Nephron (organoid): Measurements from ENCODE around the gene CFDP1.

ENCODE experiments used
- H3K27ac Mint-ChIP-seq, 3 experiments: 2 replicates each; pipeline ENCODE4 v1.8.0; 2020; ENCODE audit warnings: mixed read lengths in 3 of 3, mild to moderate bottlenecking in 2 of 3, moderate library complexity in 1 of 3
- H3K27me3 Mint-ChIP-seq: 2 replicates; pipeline ENCODE4 v1.8.0; 2021; ENCODE audit warnings: low read depth, mild to moderate bottlenecking, moderate library complexity, mixed read lengths
- H3K36me3 Mint-ChIP-seq: 2 replicates; pipeline ENCODE4 v1.8.0; 2020; ENCODE audit warnings: low read depth, mixed read lengths
- H3K4me1 Mint-ChIP-seq: 2 replicates; pipeline ENCODE4 v1.8.0; 2020; ENCODE audit warnings: mixed read lengths
- H3K4me3 Mint-ChIP-seq, 3 experiments: 2 replicates each; pipeline ENCODE4 v1.8.0; 2020; ENCODE audit warnings: mild to moderate bottlenecking in 3 of 3, mixed read lengths in 3 of 3, moderate library complexity in 2 of 3
- H3K9me3 Mint-ChIP-seq: 2 replicates; pipeline ENCODE4 v1.8.0; 2020; ENCODE audit warnings: mixed read lengths
- TF ChIP-seq, protein P1 (sequence below), 3 experiments: fragments of 200-600 bp; sonication (generic); IDR thresholded peaks; one replicate each; pipeline ENCODE4 v1.5.0; 2021; ENCODE audit warnings: antibody characterized with exemption in 3 of 3; ENCODE audit not compliant: unreplicated experiment in 3 of 3

The CFDP1 gene

DNA sequence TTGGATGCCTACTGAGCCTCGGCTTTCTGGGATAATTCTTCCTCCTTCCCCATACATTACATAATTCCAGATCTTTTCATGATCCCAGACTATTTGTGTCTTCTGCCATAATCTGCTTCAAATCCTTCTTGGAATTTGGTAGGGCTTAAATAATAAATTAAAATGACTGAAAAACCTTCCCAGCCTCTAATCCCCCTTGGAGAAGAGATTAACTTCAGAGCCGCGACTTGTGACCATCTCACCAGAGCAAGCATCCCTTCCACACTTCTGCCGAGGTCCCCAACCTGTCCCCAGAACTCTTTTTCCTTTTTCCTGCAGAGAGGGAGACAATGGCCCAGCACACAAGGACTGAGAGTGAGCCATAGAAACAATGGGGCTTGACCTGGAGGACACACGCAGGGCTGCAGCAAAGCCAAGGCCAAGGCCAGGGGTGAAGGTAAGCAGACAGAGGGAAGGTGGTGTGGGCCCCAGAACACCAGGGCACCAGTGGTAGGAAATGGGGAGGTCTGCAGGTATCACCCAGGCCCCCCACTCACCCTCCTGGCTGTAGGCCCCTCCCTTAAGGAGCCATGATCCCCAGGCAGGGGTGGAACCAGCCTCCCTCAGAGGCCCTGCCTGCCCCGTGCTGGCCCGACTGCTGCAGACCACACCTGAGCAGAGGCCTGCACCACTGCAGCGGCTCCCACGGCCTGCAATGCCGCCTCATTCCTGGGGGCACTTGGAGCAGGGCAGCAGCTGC lies 172.3 kb downstream of the CFDP1 start:
- Mint-ChIP-seq H3K4me3 (peak overlapping the region; percentile 7 to 54 (median 45)), H3K27ac (peak overlapping the region; percentile 18 to 68 (median 34)), H3K27me3 (no peaks in the 10 kb centered on the region), H3K4me1 (peaks cover 69% of the 10 kb centered on the region), H3K36me3 (peaks cover 5% of the 10 kb centered on the region), H3K9me3 (no peaks in the 10 kb centered on the region)
- TF ChIP-seq, protein P1, sequence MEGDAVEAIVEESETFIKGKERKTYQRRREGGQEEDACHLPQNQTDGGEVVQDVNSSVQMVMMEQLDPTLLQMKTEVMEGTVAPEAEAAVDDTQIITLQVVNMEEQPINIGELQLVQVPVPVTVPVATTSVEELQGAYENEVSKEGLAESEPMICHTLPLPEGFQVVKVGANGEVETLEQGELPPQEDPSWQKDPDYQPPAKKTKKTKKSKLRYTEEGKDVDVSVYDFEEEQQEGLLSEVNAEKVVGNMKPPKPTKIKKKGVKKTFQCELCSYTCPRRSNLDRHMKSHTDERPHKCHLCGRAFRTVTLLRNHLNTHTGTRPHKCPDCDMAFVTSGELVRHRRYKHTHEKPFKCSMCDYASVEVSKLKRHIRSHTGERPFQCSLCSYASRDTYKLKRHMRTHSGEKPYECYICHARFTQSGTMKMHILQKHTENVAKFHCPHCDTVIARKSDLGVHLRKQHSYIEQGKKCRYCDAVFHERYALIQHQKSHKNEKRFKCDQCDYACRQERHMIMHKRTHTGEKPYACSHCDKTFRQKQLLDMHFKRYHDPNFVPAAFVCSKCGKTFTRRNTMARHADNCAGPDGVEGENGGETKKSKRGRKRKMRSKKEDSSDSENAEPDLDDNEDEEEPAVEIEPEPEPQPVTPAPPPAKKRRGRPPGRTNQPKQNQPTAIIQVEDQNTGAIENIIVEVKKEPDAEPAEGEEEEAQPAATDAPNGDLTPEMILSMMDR (IDR thresholded peaks at IDR 0.05; ENCODE audit: unreplicated experiment in 3 of 3) = no peak

DNA sequence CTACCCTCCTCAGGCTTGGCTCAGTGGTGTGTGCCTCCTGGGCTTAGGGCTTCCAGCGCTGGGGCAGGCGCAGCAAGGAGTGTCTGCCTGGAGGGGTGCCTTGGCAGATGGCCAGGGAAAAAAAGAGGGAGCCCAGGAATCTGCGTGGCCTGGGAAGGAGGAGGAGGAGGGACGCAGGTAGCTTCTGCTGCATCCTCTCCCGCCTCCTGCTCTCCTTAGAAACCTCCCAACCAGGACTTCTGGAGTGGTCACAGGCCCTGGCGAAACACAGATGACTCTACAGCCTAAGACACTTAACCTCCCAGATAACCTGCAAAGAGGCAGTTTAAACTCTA lies 174.5 kb downstream of the CFDP1 start:
- peak overlapping the region in 2 of 3 experiments; percentile 49 to 81 for H3K27ac Mint-ChIP-seq
- TF ChIP-seq, protein P1 (IDR thresholded peaks at IDR 0.05; ENCODE audit: unreplicated experiment in 3 of 3) = no peak
- peaks cover 72% of the 10 kb centered on the region for H3K4me1 Mint-ChIP-seq
- H3K4me3 Mint-ChIP-seq = no peak overlapping the region
- peaks cover 5% of the 10 kb centered on the region for H3K36me3 Mint-ChIP-seq
- no peaks in the 10 kb centered on the region for H3K9me3 Mint-ChIP-seq
- H3K27me3 Mint-ChIP-seq = no peaks in the 10 kb centered on the region

DNA sequence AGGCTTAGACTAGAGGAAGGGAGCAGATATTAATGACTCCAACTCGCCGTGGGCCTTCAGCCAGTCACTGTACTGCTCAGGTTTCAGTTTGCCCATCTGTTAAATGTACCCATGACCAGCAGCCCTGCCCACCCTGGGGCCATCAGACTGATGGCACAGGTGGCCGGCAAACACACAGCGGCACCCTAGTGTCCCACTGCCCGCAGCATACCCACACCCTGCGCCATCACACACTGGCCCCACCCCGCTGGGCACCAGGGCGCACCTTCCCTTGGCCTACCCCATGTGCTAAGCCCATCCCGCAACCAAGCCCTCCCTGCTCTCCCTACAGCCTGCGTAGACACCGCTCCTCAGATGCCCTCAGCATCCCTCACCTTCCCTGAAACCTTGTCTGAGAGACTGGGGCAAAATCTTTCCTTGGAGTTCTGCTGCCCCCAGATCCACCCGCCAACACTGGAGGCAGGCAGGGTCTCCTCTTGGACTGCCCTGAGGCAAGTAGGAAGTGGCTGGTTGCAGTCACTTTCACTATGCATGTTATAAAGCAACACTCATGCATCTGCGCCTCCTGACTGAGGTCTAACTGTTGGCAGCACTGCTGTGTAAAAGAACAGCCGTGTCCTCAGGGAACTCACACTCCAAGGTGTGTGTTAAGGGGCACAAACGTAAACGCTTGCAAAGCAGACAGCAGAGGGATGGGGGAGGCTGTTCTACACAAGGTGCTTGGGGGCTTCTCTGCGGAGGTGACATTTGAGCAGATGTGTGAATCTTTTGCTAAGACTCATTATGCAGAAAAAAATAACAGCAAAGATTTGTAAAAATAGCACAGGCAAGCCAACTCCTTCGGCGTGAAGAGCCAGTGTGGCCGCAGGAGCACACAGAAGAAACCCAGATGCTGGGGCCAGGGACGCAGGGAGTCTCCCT lies 175.2 kb downstream of the CFDP1 start:
- H3K27me3 Mint-ChIP-seq = no peaks in the 10 kb centered on the region
- no peaks in the 10 kb centered on the region for H3K9me3 Mint-ChIP-seq
- TF ChIP-seq, protein P1 (IDR thresholded peaks at IDR 0.05; ENCODE audit: unreplicated experiment in 3 of 3) = no peak
- H3K27ac Mint-ChIP-seq = peak overlapping the region; percentile 41 to 81 (median 49)
- H3K4me1 Mint-ChIP-seq = peaks cover 73% of the 10 kb centered on the region
- H3K4me3 Mint-ChIP-seq = no peak overlapping the region
- peaks cover 5% of the 10 kb centered on the region for H3K36me3 Mint-ChIP-seq

DNA sequence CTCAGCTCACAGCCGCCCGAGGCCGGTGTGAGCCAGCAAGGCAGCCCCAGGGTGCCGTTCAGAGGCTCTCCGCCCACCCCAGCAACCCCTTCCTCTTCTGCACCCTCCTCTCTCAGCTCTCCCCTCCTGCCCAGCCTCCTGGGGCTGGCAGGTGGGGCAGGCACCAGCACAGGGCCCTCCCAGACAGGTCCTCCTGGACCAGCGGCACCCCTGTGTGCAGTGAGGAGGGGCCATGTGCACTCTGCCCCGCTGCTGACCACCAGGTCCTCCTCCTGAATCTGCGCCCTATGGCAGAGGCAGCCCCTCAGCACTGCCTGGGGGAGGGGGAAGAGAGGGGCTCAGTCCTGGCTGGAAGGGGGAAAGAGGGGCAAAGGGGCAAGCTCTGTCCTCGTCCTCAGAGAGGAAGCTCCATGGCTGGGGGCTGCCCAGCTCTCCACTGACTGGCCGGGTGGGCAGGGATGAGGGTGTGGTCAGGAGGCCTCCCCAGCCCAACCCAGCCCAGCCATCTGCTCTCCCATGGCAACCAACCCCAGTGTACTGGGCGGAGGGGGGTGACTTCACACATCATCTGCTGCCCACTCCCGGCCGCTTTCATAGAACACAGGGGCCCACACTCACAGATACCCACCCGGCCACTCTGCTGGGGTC lies 176.5 kb downstream of the CFDP1 start:
- H3K4me1 Mint-ChIP-seq = peaks cover 72% of the 10 kb centered on the region

DNA sequence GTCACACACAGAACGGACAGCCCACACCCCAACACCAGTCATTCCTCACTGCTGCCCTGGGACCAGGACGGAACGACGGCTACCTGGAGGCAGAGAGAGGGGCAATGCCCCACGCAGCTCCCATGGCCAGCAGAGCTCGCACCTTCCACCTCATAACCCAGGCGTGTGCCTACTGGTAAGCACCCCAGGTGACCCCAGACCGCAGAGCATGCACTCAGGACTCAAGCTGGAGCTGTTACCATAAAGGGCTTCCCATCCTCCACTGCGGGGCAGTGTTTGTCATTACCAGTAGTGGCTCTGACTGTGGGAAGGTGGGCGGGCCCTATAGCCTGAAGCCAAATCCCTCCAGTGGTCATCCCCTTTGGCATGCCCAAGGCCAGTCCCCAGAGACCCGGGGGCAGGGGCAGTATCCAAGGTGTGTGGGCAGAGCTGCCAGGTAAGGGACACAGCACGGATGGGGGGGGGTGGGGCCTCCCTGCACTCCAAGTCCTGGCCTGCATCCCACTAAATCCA lies 177.2 kb downstream of the CFDP1 start:
- Mint-ChIP-seq H3K4me3 (no peak overlapping the region), H3K36me3 (peaks cover 5% of the 10 kb centered on the region), H3K27ac (peak overlapping the region in 1 of 3 experiments; percentile 25), H3K27me3 (no peaks in the 10 kb centered on the region), H3K9me3 (no peaks in the 10 kb centered on the region), H3K4me1 (peaks cover 69% of the 10 kb centered on the region)
- TF ChIP-seq, protein P1 (IDR thresholded peaks at IDR 0.05; ENCODE audit: unreplicated experiment in 3 of 3) = no peak

More for the DNA sequence above, 176.5 kb downstream of the CFDP1 start:
- Mint-ChIP-seq H3K27ac (peak overlapping the region; percentile 44 to 76 (median 56)), H3K4me3 (no peak overlapping the region), H3K27me3 (no peaks in the 10 kb centered on the region), H3K36me3 (peaks cover 5% of the 10 kb centered on the region), H3K9me3 (no peaks in the 10 kb centered on the region)
- TF ChIP-seq, protein P1 (IDR thresholded peaks at IDR 0.05; ENCODE audit: unreplicated experiment in 3 of 3) = no peak
